Measurements from ENCODE around the gene SCD5.

The SCD5 gene

GRCh38 chr4:82797040-82797404 is 1.6 kb downstream of the SCD5 start:
- POLR2A ChIA-PET, result no interaction called here
- CTCF ChIA-PET, result interaction anchor here (0.7 to 1.2 kb wide), 2 partner anchors 12 to 26 kb away, joined by 3 to 7 read pairs; no protein-coding TSS in a partner anchor
- DNase-seq (ENCODE audit: extremely low spot score), result no peak
- TF ChIP-seq CTCF (IDR thresholded peaks at IDR 0.05; ENCODE audit: control extremely low read depth, extremely low read depth, low read depth, missing control alignments), result no peak

GRCh38 chr4:82792912-82793649 is 5.5 kb downstream of the SCD5 start:
- DNase-seq (ENCODE audit: extremely low spot score), result no peak
- ChIA-PET POLR2A (no interaction called here), CTCF (interaction anchor here (1.2 kb wide), 1 partner anchor 9 kb away, joined by 3 read pairs; no protein-coding TSS in a partner anchor)
- TF ChIP-seq CTCF (IDR thresholded peaks at IDR 0.05; ENCODE audit: control extremely low read depth, extremely low read depth, low read depth, missing control alignments), result no peak

- CTCF ChIA-PET, result interaction anchor here (1.6 kb wide), 1 partner anchor 9 kb away, joined by 6 read pairs; no protein-coding TSS in a partner anchor
- no peak for TF ChIP-seq CTCF (IDR thresholded peaks at IDR 0.05; ENCODE audit: control extremely low read depth, extremely low read depth, low read depth, missing control alignments)
- no peak for DNase-seq (ENCODE audit: extremely low spot score)
- POLR2A ChIA-PET, result no interaction called here
Measured at GRCh38 chr4:82791179-82791578, 7.4 kb downstream of the SCD5 start.

- ChIA-PET POLR2A (no interaction called here), CTCF (interaction anchor here (1.0 to 1.6 kb wide), 2 partner anchors 10 to 15 kb away, joined by 3 to 6 read pairs; no protein-coding TSS in a partner anchor)
- no peak for TF ChIP-seq CTCF (IDR thresholded peaks at IDR 0.05; ENCODE audit: control extremely low read depth, extremely low read depth, low read depth, missing control alignments)
- no peak for DNase-seq (ENCODE audit: extremely low spot score)
Measured at GRCh38 chr4:82790060-82790660, 8.4 kb downstream of the SCD5 start.

GRCh38 chr4:82789025-82789776 is 9.4 kb downstream of the SCD5 start:
- POLR2A ChIA-PET, result no interaction called here
- no peak for TF ChIP-seq CTCF (IDR thresholded peaks at IDR 0.05; ENCODE audit: control extremely low read depth, extremely low read depth, low read depth, missing control alignments)
- DNase-seq (ENCODE audit: extremely low spot score), result no peak
- CTCF ChIA-PET, result interaction anchor here (0.7 to 1.0 kb wide), 3 partner anchors 11 to 48 kb away, joined by 3 read pairs; no protein-coding TSS in a partner anchor

GRCh38 chr4:82787342-82787741 is 11.3 kb downstream of the SCD5 start:
- TF ChIP-seq CTCF (IDR thresholded peaks at IDR 0.05; ENCODE audit: control extremely low read depth, extremely low read depth, low read depth, missing control alignments), result no peak
- POLR2A ChIA-PET, result no interaction called here
- DNase-seq (ENCODE audit: extremely low spot score), result no peak
- CTCF ChIA-PET, result no interaction called here

All from GM10248 (cell line).